ENCODE data around the gene MEGF6. TPM values are rescaled to one million over a fixed set of nuclear protein-coding genes. Genes with fewer than 3 reads are reported as not detected.
A peak's percentile ranks its signal among the peaks of the same experiment; 100 is the strongest.
"Not testable (repeated sequence)": the region's sequence is repeated elsewhere in the genome, so short reads cannot be mapped to it uniquely, and the experiment has no call there.

MEGF6 gene
- total RNA-seq, 1 donor from 2014 or later, result 9.3 TPM

DNA sequence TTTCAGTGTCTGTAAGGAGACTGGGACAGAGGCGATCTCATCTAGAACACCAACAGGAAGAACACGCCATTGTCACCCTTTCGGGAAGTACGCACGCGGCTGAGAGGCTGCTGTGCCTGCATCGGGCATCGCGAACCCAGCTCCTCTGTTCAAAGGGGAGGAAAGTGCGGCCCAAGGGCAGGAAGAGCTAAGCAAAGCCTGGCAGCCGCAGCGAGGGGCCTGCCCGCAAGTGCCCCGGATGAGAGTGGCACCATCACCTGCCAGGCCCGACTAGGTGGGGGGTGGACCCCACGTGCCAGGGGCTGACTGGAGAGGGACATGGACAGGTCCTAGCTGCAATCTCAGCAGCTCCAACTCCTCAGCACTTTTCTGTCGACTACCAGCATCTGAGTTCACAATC is 21.0 kb upstream of the MEGF6 start:
- intact Hi-C loops (cut with DNase I), result no loop called here

GRCh38 chr1:3631320-3632260 is 20.3 kb upstream of the MEGF6 start:
- DNase-seq (ENCODE audit: low spot score), result no peak
- intact Hi-C loops (cut with DNase I), result no loop called here

More for the DNA sequence above, 21.0 kb upstream of the MEGF6 start:
- DNase-seq (ENCODE audit: low spot score), result no peak

DNA sequence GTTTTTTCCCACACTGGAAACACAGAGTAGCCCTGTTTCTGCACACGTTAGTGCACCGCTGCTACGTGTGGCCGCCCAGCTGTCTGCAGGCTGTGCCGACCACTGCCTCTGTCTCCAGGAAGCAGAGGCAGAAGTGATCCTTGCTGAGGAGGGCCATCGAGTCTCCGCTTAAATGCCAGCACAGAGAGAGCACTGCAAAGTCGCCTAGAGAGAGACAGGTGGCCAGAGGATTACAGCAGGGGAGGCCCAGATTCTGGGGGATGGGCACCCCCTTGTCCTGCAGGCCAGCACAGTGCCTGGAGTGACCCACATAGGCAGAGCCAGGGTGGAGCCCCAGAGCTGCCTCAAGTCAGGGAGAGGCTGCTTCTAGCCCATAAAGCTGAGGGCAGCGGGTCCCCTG is 19.6 kb upstream of the MEGF6 start:
- DNase-seq (ENCODE audit: low spot score), result no peak
- intact Hi-C loops (cut with DNase I), result no loop called here

DNA sequence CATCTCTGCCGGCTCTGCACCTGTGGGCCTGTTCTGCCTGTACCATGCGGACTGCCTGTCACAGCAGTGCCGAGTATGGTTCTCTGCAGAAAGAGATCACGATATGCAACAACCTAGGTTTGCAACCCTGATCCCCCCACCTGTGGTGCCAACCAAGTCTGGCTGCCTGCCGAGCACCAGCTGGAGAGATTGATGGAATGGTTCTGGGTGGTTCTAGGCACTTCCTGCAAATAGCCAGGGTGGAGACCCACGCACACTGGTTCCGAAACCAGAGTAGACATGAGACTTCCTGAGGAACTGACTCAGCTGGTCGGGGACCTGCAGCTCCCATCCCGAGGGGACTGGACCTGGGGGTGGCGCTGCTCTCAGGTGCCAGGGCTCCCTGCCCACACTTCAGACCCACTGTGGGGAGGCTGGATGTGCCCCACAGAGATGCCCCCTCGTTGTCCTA is 18.9 kb upstream of the MEGF6 start:
- intact Hi-C loops (cut with DNase I), result no loop called here
- DNase-seq (ENCODE audit: low spot score), result no peak

DNA sequence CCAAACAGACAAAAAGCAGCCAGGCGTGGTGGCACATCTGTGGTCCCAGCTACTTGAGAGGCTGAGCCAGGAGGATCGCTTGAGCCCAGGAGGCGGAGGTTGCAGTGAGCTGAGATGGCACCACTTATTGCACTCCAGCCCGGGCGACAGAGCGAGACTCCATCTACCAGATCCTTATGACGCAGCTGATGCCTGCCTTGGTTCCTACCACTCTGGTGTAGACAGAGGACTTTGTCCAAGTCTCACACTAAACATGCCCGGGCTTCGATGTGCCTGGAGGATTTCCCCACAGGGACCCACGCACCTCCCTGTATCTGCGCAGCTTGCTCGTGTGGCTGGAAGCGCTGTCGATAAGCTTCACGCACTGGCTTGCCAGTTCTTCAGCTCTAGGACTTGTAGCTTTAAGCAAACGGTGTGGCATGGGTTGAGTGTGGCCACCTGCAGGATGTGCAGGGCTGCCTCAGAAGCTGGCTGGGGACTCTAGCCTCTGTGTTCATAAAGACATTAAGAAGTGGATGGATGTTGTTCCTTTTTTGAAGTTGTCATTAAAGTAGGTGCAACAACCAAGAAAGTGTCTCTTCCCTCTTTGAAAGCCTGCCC is 18.4 kb upstream of the MEGF6 start:
- intact Hi-C loops (cut with DNase I), result loop anchor here (10.0 kb wide), 3 partner anchors 95 to 1045 kb away; partner anchors contain the start of genes LRRC47 and PRXL2B
- no peak for DNase-seq (ENCODE audit: low spot score)

DNA sequence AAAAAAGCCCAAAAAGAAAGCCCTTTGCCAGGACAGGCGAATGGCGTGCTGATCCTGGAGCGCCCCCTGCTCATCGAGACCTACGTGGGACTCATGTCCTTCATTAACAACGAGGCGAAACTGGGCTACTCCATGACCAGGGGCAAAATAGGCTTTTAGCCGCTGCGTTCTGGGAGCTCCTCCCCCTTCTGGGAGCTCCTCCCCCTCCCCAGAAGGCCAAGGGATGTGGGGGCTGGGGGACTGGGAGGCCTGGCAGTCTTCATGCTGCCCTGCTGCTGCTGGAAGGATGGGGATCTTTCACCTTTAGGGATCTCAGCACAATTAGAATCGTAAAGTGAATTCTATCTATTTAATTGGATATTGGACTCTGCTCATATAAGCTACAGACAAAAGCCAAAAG is 17.1 kb upstream of the MEGF6 start:
- no peak for DNase-seq (ENCODE audit: low spot score)
- intact Hi-C loops (cut with DNase I), result loop anchor here (10.0 kb wide), 3 partner anchors 96 to 1044 kb away; partner anchors contain the start of genes LRRC47 and PRXL2B

- intact Hi-C loops (cut with DNase I), result loop anchor here (10.0 kb wide), 3 partner anchors 97 to 1043 kb away; partner anchors contain the start of genes LRRC47 and PRXL2B
- DNase-seq (ENCODE audit: low spot score), result no peak
Measured at GRCh38 chr1:3627515-3628253, 16.4 kb upstream of the MEGF6 start.

GRCh38 chr1:3626025-3626424 is 14.7 kb upstream of the MEGF6 start:
- DNase-seq (ENCODE audit: low spot score), result no peak
- intact Hi-C loops (cut with DNase I), result loop anchor here (10.0 kb wide), 3 partner anchors 99 to 1041 kb away; partner anchors contain the start of genes LRRC47 and PRXL2B

- intact Hi-C loops (cut with DNase I), result loop anchor here (2.0 to 10.0 kb wide), 4 partner anchors 23 to 1041 kb away; partner anchors contain the start of genes LRRC47 and PRXL2B
- DNase-seq (ENCODE audit: low spot score), result no peak
Measured at GRCh38 chr1:3625151-3625907, 14.0 kb upstream of the MEGF6 start.

DNA sequence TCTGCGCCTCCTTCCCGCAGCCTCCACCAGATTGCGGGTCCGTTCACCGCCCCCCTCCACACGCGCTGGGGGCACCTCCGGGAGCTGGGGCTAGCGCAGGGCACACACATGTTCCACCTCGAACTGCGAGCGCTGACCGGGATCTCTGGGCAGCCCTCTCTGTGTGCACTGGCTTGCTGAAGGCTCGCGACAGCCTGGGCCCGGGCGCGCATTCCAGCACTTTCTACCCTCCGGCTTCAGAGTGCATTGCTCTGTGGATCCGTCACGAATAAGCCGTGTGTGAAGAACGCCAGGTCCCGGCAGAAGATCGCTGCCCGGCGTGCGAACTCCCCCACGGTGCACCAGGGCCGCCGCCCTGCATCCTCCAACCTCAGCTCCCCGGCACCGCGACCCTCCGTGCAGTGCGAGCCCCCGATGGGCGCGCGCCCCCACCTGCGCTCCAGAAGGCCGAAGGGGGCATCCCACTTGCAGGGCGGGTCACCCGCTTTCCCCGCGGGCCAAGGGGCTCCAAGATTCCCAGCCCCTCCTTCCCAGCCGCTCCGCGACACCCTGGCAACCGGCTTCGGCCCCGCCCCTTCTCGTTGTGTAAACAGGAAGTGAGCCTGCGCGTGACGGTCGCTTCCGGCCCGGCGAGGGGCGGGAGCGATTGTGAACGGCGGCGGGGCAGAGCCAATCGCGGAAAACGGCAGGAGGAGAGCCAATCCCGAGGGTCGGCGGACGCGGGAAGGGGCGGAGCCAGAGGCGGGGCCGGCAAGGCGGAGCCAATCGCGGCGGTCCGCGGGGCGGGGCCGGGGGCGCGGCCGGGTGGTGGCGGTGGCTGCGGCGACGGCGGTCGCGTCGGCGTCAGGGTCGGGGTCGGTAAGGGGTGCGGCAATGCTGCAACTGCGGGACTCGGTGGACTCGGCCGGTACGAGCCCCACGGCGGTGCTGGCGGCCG is 13.2 kb upstream of the MEGF6 start, which contains the start of gene TPRG1L:
TPRG1L (plus strand) TSS at position 816 of the 937 bp plus-strand sequence; CDS start at position 874, 58 bp downstream.
- intact Hi-C loops (cut with DNase I), result loop anchor here (2.0 to 10.0 kb wide), 4 partner anchors 24 to 1040 kb away; partner anchors contain the start of genes LRRC47 and PRXL2B
- DNase-seq (ENCODE audit: low spot score), result peak; percentile 99

GRCh38 chr1:3623441-3624199 is 12.3 kb upstream of the MEGF6 start:
- intact Hi-C loops (cut with DNase I), result loop anchor here (2.0 to 10.0 kb wide), 4 partner anchors 25 to 1039 kb away; partner anchors contain the start of genes LRRC47 and PRXL2B
- no peak for DNase-seq (ENCODE audit: low spot score)

DNA sequence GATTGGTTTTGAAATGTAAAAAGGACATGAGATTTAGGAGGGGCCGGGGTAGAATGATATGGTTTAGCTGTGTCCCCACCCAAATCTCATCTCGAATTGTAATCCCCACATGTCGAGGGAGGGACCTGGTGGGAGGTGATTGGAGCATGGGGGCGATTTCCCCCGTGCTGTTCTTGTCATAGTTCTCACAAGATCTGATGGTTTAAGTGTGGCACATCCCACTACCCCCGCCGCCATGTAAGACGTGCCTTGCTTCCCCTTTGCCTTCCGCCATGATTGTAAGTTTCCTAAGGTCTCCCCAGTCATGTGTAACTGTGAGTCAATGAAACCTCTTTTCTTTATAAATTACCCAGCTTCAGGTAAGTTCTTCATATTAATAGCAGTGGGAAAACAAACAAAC is 10.8 kb upstream of the MEGF6 start:
- DNase-seq (ENCODE audit: low spot score), result not testable (repeated sequence)
- intact Hi-C loops (cut with DNase I), result loop anchor here (10.0 kb wide), 3 partner anchors 103 to 1037 kb away; partner anchors contain the start of genes LRRC47 and PRXL2B

DNA sequence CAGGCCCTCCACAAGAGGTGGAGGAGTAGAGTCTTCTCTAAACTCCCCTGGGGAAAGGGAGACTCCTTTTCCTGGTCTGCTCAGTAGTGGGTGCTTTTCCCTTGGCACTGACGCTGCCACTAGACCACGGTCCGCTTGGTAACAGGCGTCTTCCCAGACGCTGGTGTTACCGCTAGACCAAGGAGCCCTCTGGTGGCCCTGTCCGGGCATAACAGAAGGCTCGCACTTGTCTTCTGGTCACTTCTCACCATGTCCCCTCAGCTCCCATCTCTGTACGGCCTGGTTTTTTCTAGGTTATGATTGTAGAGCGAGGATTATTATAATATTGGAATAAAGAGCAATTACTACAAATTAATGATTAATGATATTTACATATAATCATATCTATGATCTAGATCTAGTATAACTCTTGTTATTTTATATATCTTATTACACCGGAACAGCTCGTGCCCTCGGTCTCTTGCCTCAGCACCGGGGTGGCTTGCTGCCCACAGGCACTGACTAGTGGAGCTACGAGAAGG is 9.9 kb upstream of the MEGF6 start:
- DNase-seq (ENCODE audit: low spot score), result not testable (repeated sequence)
- intact Hi-C loops (cut with DNase I), result loop anchor here (10.0 kb wide), 3 partner anchors 104 to 1036 kb away; partner anchors contain the start of genes LRRC47 and PRXL2B

DNA sequence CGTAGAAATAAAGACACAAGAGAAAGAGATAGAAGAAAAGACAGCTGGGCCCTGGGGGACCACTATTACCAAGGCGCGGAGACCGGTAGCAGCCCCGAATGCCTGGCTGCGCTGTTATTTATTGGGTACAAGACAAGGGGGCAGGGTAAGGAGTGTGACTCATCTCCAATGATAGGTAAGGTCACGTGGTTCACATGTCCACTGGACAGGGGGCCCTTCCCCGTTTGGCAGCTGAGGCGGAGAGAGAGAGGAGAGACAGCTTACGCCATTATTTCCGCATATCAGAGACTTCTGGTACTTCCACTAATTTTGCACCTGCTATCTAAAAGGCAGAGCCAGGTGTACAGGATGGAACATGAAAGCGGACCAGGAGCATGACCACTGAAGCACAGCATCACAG is 9.4 kb upstream of the MEGF6 start:
- intact Hi-C loops (cut with DNase I), result loop anchor here (10.0 kb wide), 3 partner anchors 104 to 1036 kb away; partner anchors contain the start of genes LRRC47 and PRXL2B

DNA sequence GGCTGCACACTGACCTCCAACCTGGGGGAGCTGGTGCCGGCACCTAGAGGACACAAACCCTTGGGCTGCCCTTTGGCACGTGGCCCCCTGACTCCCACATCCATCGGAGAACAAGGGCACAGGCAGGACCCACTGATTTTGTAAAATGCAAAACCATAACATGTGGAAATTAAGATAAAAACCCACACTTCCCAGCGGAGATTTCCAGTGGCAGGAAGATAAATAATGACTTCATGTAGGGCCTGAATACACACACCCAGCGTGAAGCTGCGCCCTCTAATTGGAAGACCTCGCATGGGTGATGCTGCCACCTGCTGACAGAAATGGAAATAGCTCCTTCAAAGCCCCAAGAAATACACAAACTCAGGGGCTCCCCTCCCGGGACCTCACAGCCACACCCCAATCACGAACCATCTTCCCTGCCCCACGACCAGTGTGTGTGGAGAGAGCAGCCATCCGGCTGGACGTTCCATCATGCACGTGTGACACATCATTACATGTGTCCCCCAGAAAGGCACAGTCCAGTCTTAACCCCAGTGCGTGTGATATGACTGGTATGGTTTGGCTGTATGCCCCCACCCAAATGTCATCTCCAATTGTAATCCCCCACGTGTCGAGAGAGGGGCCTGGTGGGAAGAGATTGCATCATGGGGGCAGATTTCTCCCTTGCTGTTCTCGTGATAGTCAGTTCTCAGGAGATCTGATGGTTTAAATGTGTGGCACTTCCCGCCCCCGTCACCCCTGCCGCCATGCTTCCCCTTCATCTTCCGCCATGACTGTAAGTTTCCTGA is 7.8 kb upstream of the MEGF6 start:
- peak; percentile 82 for DNase-seq (ENCODE audit: low spot score)
- intact Hi-C loops (cut with DNase I), result loop anchor here (1.0 to 2.0 kb wide), 3 partner anchors 54 to 166 kb away; no protein-coding TSS in a partner anchor

More for the DNA sequence above, 9.4 kb upstream of the MEGF6 start:
- DNase-seq (ENCODE audit: low spot score), result no peak

Data from cardiac septum (tissue), 1 donor.